ENCODE data around the gene SPTLC3.

SPTLC3 gene

GRCh38 chr20:13142143-13142542 is 133.4 kb downstream of the SPTLC3 start:
- DNase-seq = no peak

GRCh38 chr20:13147071-13147963 is 138.5 kb downstream of the SPTLC3 start:
- DNase-seq = no peak

GRCh38 chr20:13147971-13148370 is 139.2 kb downstream of the SPTLC3 start:
- no peak for DNase-seq

GRCh38 chr20:13148402-13148801 is 139.6 kb downstream of the SPTLC3 start:
- no peak for DNase-seq

- no peak for DNase-seq
These were observed 140.2 kb downstream of the SPTLC3 start for GRCh38 chr20:13148961-13149360.

- no peak for DNase-seq
These were observed 140.8 kb downstream of the SPTLC3 start for GRCh38 chr20:13149371-13150105.

- no peak for DNase-seq
These were observed 149.6 kb downstream of the SPTLC3 start for GRCh38 chr20:13158369-13158768.

- no peak for DNase-seq
These were observed 151.1 kb downstream of the SPTLC3 start for GRCh38 chr20:13159889-13160288.

- DNase-seq = no peak
These were observed 156.4 kb downstream of the SPTLC3 start for GRCh38 chr20:13165203-13165602.

- DNase-seq = no peak
These were observed 157.2 kb downstream of the SPTLC3 start for GRCh38 chr20:13166011-13166410.

GRCh38 chr20:13166437-13166836 is 157.7 kb downstream of the SPTLC3 start:
- DNase-seq = no peak

GRCh38 chr20:13169086-13169485 is 160.3 kb downstream of the SPTLC3 start:
- DNase-seq = no peak

GRCh38 chr20:13170771-13171170 is 162.0 kb downstream of the SPTLC3 start:
- DNase-seq = no peak

GRCh38 chr20:13173201-13173600 is 164.4 kb downstream of the SPTLC3 start:
- DNase-seq = no peak

- no peak for DNase-seq
These were observed 165.6 kb downstream of the SPTLC3 start for GRCh38 chr20:13174402-13174801.

GRCh38 chr20:13180986-13181889 is 172.5 kb downstream of the SPTLC3 start:
- no peak for DNase-seq

- DNase-seq = no peak
These were observed 174.2 kb downstream of the SPTLC3 start for GRCh38 chr20:13183005-13183404.

GRCh38 chr20:13186043-13186774 is 177.4 kb downstream of the SPTLC3 start:
- DNase-seq = no peak

- no peak for DNase-seq
These were observed 179.1 kb downstream of the SPTLC3 start for GRCh38 chr20:13187899-13188298.

- DNase-seq = no peak
These were observed 190.5 kb downstream of the SPTLC3 start for GRCh38 chr20:13199279-13199678.

- no peak for DNase-seq
These were observed 192.2 kb downstream of the SPTLC3 start for GRCh38 chr20:13200767-13201500.

Data from inflammatory macrophage (primary cell).